Hepatocyte (in vitro differentiated cells): ENCODE results near the gene BRDT. TPM values are rescaled to one million over a fixed set of nuclear protein-coding genes. Genes with fewer than 3 reads are reported as not detected.

Experiments used
- DNase-seq: peaks from one replicate; pipeline ENCODE4 v3.0.0-alpha.2; 2016; ENCODE audit warnings: low spot score
- H2AFZ ChIP-seq: fragments of 200-600 bp; sonication (generic); 2 replicates; pipeline ENCODE4 v1.6.0; 2016; ENCODE audit warnings: antibody characterized with exemption, mild to moderate bottlenecking
- H3K27ac ChIP-seq: fragments of 200-600 bp; sonication (generic); 2 replicates; pipeline ENCODE4 v1.5.1; 2016; ENCODE audit warnings: mild to moderate bottlenecking
- H3K27me3 ChIP-seq: fragments of 200-600 bp; sonication (generic); 2 replicates; pipeline ENCODE4 v1.6.1; 2016
- H3K36me3 ChIP-seq: fragments of 200-600 bp; sonication (generic); replicated peaks from 2 replicates; pipeline ENCODE4 v1.5.1; 2016; ENCODE audit warnings: low read depth; ENCODE audit not compliant: insufficient read depth
- H3K4me1 ChIP-seq: fragments of 200-600 bp; sonication (generic); 2 replicates; pipeline ENCODE4 v1.5.1; 2016; ENCODE audit warnings: mild to moderate bottlenecking, moderate library complexity; ENCODE audit not compliant: insufficient read depth
- H3K4me2 ChIP-seq: fragments of 200-600 bp; sonication (generic); 2 replicates; pipeline ENCODE4 v1.6.0; 2016
- H3K4me3 ChIP-seq: fragments of 200-600 bp; sonication (generic); 2 replicates; pipeline ENCODE4 v1.5.1; 2016; ENCODE audit warnings: mild to moderate bottlenecking
- H3K79me2 ChIP-seq: fragments of 200-600 bp; sonication (generic); 2 replicates; pipeline ENCODE4 v1.6.0; 2017; ENCODE audit warnings: mild to moderate bottlenecking
- H3K9me2 ChIP-seq: fragments of 200-600 bp; sonication (generic); replicated peaks from 2 replicates; pipeline ENCODE4 v1.6.0; 2017; ENCODE audit warnings: mild to moderate bottlenecking; ENCODE audit not compliant: insufficient read depth
- H3K9me3 ChIP-seq: fragments of 200-600 bp; sonication (generic); 2 replicates; pipeline ENCODE4 v1.5.1; 2016; ENCODE audit warnings: low read depth, mild to moderate bottlenecking
- H4K20me1 ChIP-seq: fragments of 200-600 bp; sonication (generic); 2 replicates; pipeline ENCODE4 v1.6.0; 2016; ENCODE audit warnings: mild to moderate bottlenecking; ENCODE audit not compliant: insufficient read depth, poor library complexity, severe bottlenecking
- CTCF ChIP-seq: fragments of 200-600 bp; sonication (generic); IDR thresholded peaks from 2 replicates; pipeline ENCODE4 v1.5.1; 2016; ENCODE audit warnings: antibody characterized with exemption, mild to moderate bottlenecking; ENCODE audit not compliant: poor library complexity
- EZH2 ChIP-seq: fragments of 200-600 bp; sonication (generic); IDR thresholded peaks from 2 replicates; pipeline ENCODE4 v1.6.1; 2016; ENCODE audit warnings: antibody characterized with exemption, mild to moderate bottlenecking, borderline replicate concordance
- EZH2phosphoT487 ChIP-seq: fragments of 200-600 bp; sonication (generic); IDR thresholded peaks from one replicate; pipeline ENCODE4 v1.6.1; 2018; ENCODE audit warnings: antibody characterized with exemption, mild to moderate bottlenecking, low read depth, moderate library complexity; ENCODE audit not compliant: unreplicated experiment, severe bottlenecking
- WGBS: methylation state at CpG from one replicate; pipeline ENCODE4 v1.1.6; 2016; ENCODE audit warnings: low lambda C conversion rate; ENCODE audit errors: missing lambda C conversion rate; 5-methylcytosine and 5-hydroxymethylcytosine counted together
- polyA plus RNA-seq: library from polyadenylated mRNA; unstranded; fragments of >200 nt; fragmentation: Nextera tagmentation; extraction: Ambion mirVana; gene quantifications from 2 replicates; pipeline ENCODE4 v1.2.1, GENCODE V29; 2016
- total RNA-seq: library from RNA; depleted of rRNA; stranded (reverse); fragments of >200 nt; gene quantifications from 2 replicates; pipeline ENCODE4 v1.2.3, GENCODE V29; 2014

The BRDT gene
- total and polyA plus RNA-seq, 2 experiments from 2014 or later = not detected

- DNase-seq = no peak
- H3K4me1 ChIP-seq = peaks cover 4% of the 10 kb centered on the region
- no peaks in the 10 kb centered on the region for H3K9me3 ChIP-seq
- peak overlapping the region; percentile 82 for H3K4me3 ChIP-seq
- H3K79me2 ChIP-seq = no peaks in the 10 kb centered on the region
- H3K27me3 ChIP-seq = no peaks in the 10 kb centered on the region
- WGBS = 40% methylated on average over 31 of the region's 31 CpGs
- no peaks in the 10 kb centered on the region for H3K36me3 ChIP-seq
- H3K9me2 ChIP-seq = no peaks in the 10 kb centered on the region
- TF ChIP-seq EZH2phosphoT487 = no peak
- TF ChIP-seq EZH2 = no peak
- no peak for TF ChIP-seq CTCF
- H2AFZ ChIP-seq = peak overlapping the region; percentile 46
- H3K4me2 ChIP-seq = peak overlapping the region; percentile 100
- H4K20me1 ChIP-seq = no peaks in the 10 kb centered on the region
- no peak overlapping the region for H3K27ac ChIP-seq
These were observed 80.2 kb downstream of the BRDT start for GRCh38 chr1:92029241-92029922.

- Histone ChIP-seq H3K9me3 (no peaks in the 10 kb centered on the region), H3K27me3 (no peaks in the 10 kb centered on the region), H3K4me2 (peak overlapping the region; percentile 100), H3K36me3 (no peaks in the 10 kb centered on the region), H3K4me3 (peak overlapping the region; percentile 82), H3K27ac (peak overlapping the region; percentile 63), H3K4me1 (peaks cover 4% of the 10 kb centered on the region), H4K20me1 (no peaks in the 10 kb centered on the region), H3K9me2 (no peaks in the 10 kb centered on the region), H3K79me2 (no peaks in the 10 kb centered on the region), H2AFZ (peak overlapping the region; percentile 99)
- TF ChIP-seq CTCF = no peak
- no peak for TF ChIP-seq EZH2phosphoT487
- no peak for TF ChIP-seq EZH2
- 16% methylated on average over 4 of the region's 4 CpGs for WGBS
- DNase-seq = peak; percentile 54
These were observed 81.5 kb downstream of the BRDT start for GRCh38 chr1:92030656-92031107.

GRCh38 chr1:92031281-92032110 is 82.3 kb downstream of the BRDT start:
- WGBS = 61% methylated on average over 6 of the region's 6 CpGs
- no peaks in the 10 kb centered on the region for H4K20me1 ChIP-seq
- no peaks in the 10 kb centered on the region for H3K36me3 ChIP-seq
- H3K9me2 ChIP-seq = no peaks in the 10 kb centered on the region
- H3K27ac ChIP-seq = peak overlapping the region; percentile 63
- no peaks in the 10 kb centered on the region for H3K27me3 ChIP-seq
- no peak overlapping the region for H3K4me3 ChIP-seq
- no peaks in the 10 kb centered on the region for H3K9me3 ChIP-seq
- TF ChIP-seq EZH2phosphoT487 (no peak), EZH2 (no peak), CTCF (no peak)
- H3K4me1 ChIP-seq = peaks cover 4% of the 10 kb centered on the region
- no peak for DNase-seq
- H3K4me2 ChIP-seq = peak overlapping the region; percentile 100
- no peaks in the 10 kb centered on the region for H3K79me2 ChIP-seq
- peak overlapping the region; percentile 8 for H2AFZ ChIP-seq
